H1 (cell line): ENCODE results near the gene GABRG3. TPM values are rescaled to one million over a fixed set of nuclear protein-coding genes. Genes with fewer than 3 reads are reported as not detected.

Experiments
- FOSL1 ChIP-seq: IDR thresholded peaks from 2 replicates; pipeline ENCODE4 v1.6.1; 2011; ENCODE audit warnings: mild to moderate bottlenecking, low read depth, low read length, moderate library complexity; ENCODE audit not compliant: insufficient read depth
- NANOG ChIP-seq: IDR thresholded peaks from 2 replicates; pipeline ENCODE4 v1.6.1; 2011; ENCODE audit warnings: low read length, low read depth, mild to moderate bottlenecking, inconsistent platforms; ENCODE audit not compliant: insufficient read depth, poor library complexity, severe bottlenecking
- RBBP5 ChIP-seq: IDR thresholded peaks from 2 replicates; pipeline ENCODE4 v1.7.1; 2012; ENCODE audit warnings: low read depth, mild to moderate bottlenecking, inconsistent platforms, low read length, moderate library complexity, borderline replicate concordance
- polyA plus RNA-seq, 7 experiments: library from polyadenylated mRNA; depleted of rRNA in 3 of 7; stranded (reverse) in 5 of 7; unstranded in 2 of 7; fragments of >200 nt in 5 of 7; fragments of 200-250 nt in 2 of 7; gene quantifications; 1 replicate in 5 of 7; 2 replicates in 1 of 7; 4 replicates in 1 of 7; pipeline versions ENCODE4 v1.2.1 to v1.2.3, GENCODE V29; 2011 to 2013; ENCODE audit warnings: missing spikeins in 2 of 7, mixed read lengths in 2 of 7
- total RNA-seq: library from RNA; stranded (reverse); fragmentation: NEBNext Ultra II Directional; extraction: Animal tissue kit (Norgen Biotek cat#: 25700); gene quantifications from 2 replicates; pipeline ENCODE4 v1.2.1, GENCODE V29; 2021

The GABRG3 gene
- total and polyA plus RNA-seq, 2 of the 8 experiments (the other 6 are each of a cell fraction or from before 2014, with no cell fraction given) = 0.17 to 0.80 TPM

GRCh38 chr15:27019687-27020086 lies 48.7 kb downstream of the GABRG3 start (continued):
- TF ChIP-seq NANOG (no peak), RBBP5 (no peak), FOSL1 (no peak)
- TF ChIP-seq, all 59 proteins: peak for 0
